GM18907 (cell line): ENCODE results near the gene CDK14.
"Not testable (repeated sequence)": the region's sequence is repeated elsewhere in the genome, so short reads cannot be mapped to it uniquely, and the experiment has no call there.

Source experiments
- ATAC-seq: cut with Tn5 transposase; IDR thresholded peaks from one replicate; pipeline ENCODE4 v1.9.1; 2021; ENCODE audit warnings: mild to moderate bottlenecking, moderate library complexity; ENCODE audit not compliant: unreplicated experiment

Gene CDK14

GRCh38 chr7:91135300-91135699, 539.2 kb downstream of the CDK14 start:
- no peak for ATAC-seq

GRCh38 chr7:91135703-91136430, 539.7 kb downstream of the CDK14 start:
- no peak for ATAC-seq

GRCh38 chr7:91137153-91137787, 541.1 kb downstream of the CDK14 start:
- peak; percentile 72 for ATAC-seq

- peak; percentile 3 for ATAC-seq
These were observed 541.8 kb downstream of the CDK14 start for GRCh38 chr7:91137788-91138368.

- ATAC-seq, result peak; percentile 44
These were observed 544.2 kb downstream of the CDK14 start for GRCh38 chr7:91140286-91140685.

- no peak for ATAC-seq
These were observed 544.9 kb downstream of the CDK14 start for GRCh38 chr7:91140982-91141381.

GRCh38 chr7:91142743-91143142, 546.6 kb downstream of the CDK14 start:
- no peak for ATAC-seq

GRCh38 chr7:91149341-91150246, 553.5 kb downstream of the CDK14 start:
- no peak for ATAC-seq

- no peak for ATAC-seq
These were observed 555.8 kb downstream of the CDK14 start for GRCh38 chr7:91151916-91152315.

GRCh38 chr7:91156316-91157185, 560.4 kb downstream of the CDK14 start:
- no peak for ATAC-seq

- ATAC-seq, result no peak
These were observed 561.6 kb downstream of the CDK14 start for GRCh38 chr7:91157579-91158320.

- ATAC-seq, result no peak
These were observed 566.3 kb downstream of the CDK14 start for GRCh38 chr7:91162436-91162835.

- ATAC-seq, result no peak
These were observed 568.4 kb downstream of the CDK14 start for GRCh38 chr7:91164506-91164905.

GRCh38 chr7:91165006-91165845, 569.1 kb downstream of the CDK14 start:
- peak; percentile 96 for ATAC-seq

- peak; percentile 61 for ATAC-seq
These were observed 569.7 kb downstream of the CDK14 start for GRCh38 chr7:91165846-91166230.

- no peak for ATAC-seq
These were observed 573.0 kb downstream of the CDK14 start for GRCh38 chr7:91168871-91169829.

- ATAC-seq, result no peak
These were observed 573.7 kb downstream of the CDK14 start for GRCh38 chr7:91169830-91170191.

GRCh38 chr7:91173265-91173664, 577.1 kb downstream of the CDK14 start:
- not testable (repeated sequence) for ATAC-seq
